Breast epithelium (tissue), 3 donors: ENCODE results near the gene RFX1.

Source experiments
- POLR2AphosphoS5 ChIP-seq, 3 donors: sonication (generic); formaldehyde crosslinking; IDR thresholded peaks; one replicate each; pipeline ENCODE4 v1.6.1; 2017; ENCODE audit warnings: antibody characterized with exemption in 3 of 3
- TF ChIP-seq, protein P1 (sequence below), 3 donors: fragments of 450-650 bp; IDR thresholded peaks; one replicate each; pipeline ENCODE4 v1.5.1; 2016 to 2017; ENCODE audit warnings: antibody characterized with exemption in 3 of 3, mild to moderate bottlenecking in 3 of 3, moderate library complexity in 3 of 3

DNA sequence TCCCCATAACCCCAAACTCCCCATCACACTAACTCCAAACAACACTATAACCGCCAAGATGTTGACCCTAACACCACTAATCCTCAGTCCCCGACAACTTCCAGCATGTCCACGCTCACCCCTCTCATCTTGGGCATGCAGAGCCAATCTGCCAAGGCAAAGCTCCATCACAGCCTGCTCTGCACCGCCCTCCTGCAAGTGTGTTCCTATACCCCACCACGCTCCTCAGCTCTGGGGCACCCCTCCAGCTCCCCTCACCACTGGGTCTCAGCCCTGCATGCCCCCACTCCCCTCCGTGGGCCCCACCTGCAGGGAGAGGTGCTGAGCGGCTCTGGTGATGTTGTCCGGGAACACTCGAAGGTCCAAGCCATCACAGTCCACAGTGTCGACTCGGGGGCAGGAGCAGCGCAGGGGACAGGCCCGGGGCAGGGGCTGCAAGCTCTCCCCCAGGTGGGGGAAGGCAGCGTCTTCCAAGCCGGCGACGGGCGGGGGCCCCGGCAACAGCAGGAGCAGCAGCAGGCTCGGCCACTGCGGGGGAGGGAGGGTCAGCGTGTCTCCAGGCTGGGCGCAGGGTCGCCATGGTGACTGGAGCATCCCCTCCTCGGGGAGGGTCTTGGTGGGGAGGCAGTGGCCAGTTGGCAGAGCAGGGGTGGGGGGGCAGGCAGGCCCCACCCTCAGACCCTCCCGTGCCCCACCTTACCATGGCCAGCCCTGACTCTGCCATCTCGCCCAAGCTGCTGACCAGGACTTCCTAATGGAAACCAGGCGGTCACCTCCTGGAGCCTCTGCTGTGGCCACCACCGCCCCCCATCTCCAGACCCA is 68.4 kb downstream of the RFX1 start:
- TF ChIP-seq, protein P1, sequence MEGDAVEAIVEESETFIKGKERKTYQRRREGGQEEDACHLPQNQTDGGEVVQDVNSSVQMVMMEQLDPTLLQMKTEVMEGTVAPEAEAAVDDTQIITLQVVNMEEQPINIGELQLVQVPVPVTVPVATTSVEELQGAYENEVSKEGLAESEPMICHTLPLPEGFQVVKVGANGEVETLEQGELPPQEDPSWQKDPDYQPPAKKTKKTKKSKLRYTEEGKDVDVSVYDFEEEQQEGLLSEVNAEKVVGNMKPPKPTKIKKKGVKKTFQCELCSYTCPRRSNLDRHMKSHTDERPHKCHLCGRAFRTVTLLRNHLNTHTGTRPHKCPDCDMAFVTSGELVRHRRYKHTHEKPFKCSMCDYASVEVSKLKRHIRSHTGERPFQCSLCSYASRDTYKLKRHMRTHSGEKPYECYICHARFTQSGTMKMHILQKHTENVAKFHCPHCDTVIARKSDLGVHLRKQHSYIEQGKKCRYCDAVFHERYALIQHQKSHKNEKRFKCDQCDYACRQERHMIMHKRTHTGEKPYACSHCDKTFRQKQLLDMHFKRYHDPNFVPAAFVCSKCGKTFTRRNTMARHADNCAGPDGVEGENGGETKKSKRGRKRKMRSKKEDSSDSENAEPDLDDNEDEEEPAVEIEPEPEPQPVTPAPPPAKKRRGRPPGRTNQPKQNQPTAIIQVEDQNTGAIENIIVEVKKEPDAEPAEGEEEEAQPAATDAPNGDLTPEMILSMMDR (IDR thresholded peaks at IDR 0.05), result no peak
- no peak for TF ChIP-seq POLR2AphosphoS5 (IDR thresholded peaks at IDR 0.05)
